ENCODE data around the gene ECE1.

GRCh38 chr1:21254335-21254951 is 35.8 kb downstream of the ECE1 start:
- TF ChIP-seq EP300 (IDR thresholded peaks at IDR 0.05) = no peak
- no peak for TF ChIP-seq CTCF (IDR thresholded peaks at IDR 0.05)
- TF ChIP-seq POLR2A (IDR thresholded peaks at IDR 0.05) = no peak

Measured in ovary (tissue), 3 donors.